Keratinocyte (primary cell): ENCODE data around the gene TAOK3. TPM values are rescaled to one million over a fixed set of nuclear protein-coding genes. Genes with fewer than 3 reads are reported as not detected.
A peak's percentile ranks its signal among the peaks of the same experiment; 100 is the strongest.

Experiments used
- DNase-seq: peaks from one replicate; pipeline ENCODE4 v3.0.0-alpha.2; 2011; ENCODE audit warnings: low read depth, missing footprints, low spot score
- FAIRE-seq: peaks from 2 replicates; lab custom pipeline; 2011; peaks lifted over from hg19 to GRCh38; lab: Jason Lieb, UNC
- H2AFZ ChIP-seq: 2 replicates; pipeline ENCODE4 v1.6.0; 2012; ENCODE audit warnings: low read length, control low read depth, inconsistent platforms; ENCODE audit not compliant: control insufficient read depth
- H3K27ac ChIP-seq: 2 replicates; pipeline ENCODE4 v1.5.1; 2011; ENCODE audit warnings: low read length; ENCODE audit not compliant: control insufficient read depth, insufficient read depth
- H3K27me3 ChIP-seq: 3 replicates; pipeline ENCODE4 v1.6.0; 2011; ENCODE audit warnings: low read length; ENCODE audit not compliant: control insufficient read depth, insufficient read depth; ENCODE audit errors: extremely low read depth
- H3K36me3 ChIP-seq, 2 experiments: 2 replicates in 1 of 2; 3 replicates in 1 of 2; pipeline ENCODE4 v1.5.1; 2011; ENCODE audit warnings: low read length in 2 of 2, mild to moderate bottlenecking in 1 of 2; ENCODE audit not compliant: control insufficient read depth in 2 of 2, insufficient read depth in 2 of 2; ENCODE audit errors: extremely low read depth in 1 of 2
- H3K4me1 ChIP-seq: 3 replicates; pipeline ENCODE4 v1.5.1; 2011; ENCODE audit warnings: low read length; ENCODE audit not compliant: control insufficient read depth, insufficient read depth; ENCODE audit errors: extremely low read depth
- H3K4me2 ChIP-seq: 3 replicates; pipeline ENCODE4 v1.6.0; 2011; ENCODE audit warnings: low read depth, low read length; ENCODE audit not compliant: control insufficient read depth, insufficient read depth; ENCODE audit errors: extremely low read depth
- H3K4me3 ChIP-seq, 3 experiments: fragments of 200-600 bp in 1 of 3; sonication (generic) in 1 of 3; 2 replicates in 2 of 3; 3 replicates in 1 of 3; pipeline ENCODE4 v1.5.1; 2011 to 2016; ENCODE audit warnings: low read length in 3 of 3, mild to moderate bottlenecking in 3 of 3, control low read depth in 2 of 3, inconsistent platforms in 1 of 3, low read depth in 1 of 3, mixed read lengths in 1 of 3, mixed run types in 1 of 3, moderate library complexity in 1 of 3; ENCODE audit not compliant: control insufficient read depth in 2 of 3, insufficient read depth in 2 of 3; ENCODE audit errors: extremely low read depth in 1 of 3
- H3K79me2 ChIP-seq: 2 replicates; pipeline ENCODE4 v1.6.0; 2012; ENCODE audit warnings: low read length; ENCODE audit not compliant: control insufficient read depth, insufficient read depth
- H3K9ac ChIP-seq: 3 replicates; pipeline ENCODE4 v1.6.0; 2011; ENCODE audit warnings: low read length; ENCODE audit not compliant: control insufficient read depth, insufficient read depth; ENCODE audit errors: extremely low read depth
- H3K9me1 ChIP-seq: 3 replicates; pipeline ENCODE4 v1.6.0; 2011; ENCODE audit warnings: low read length; ENCODE audit not compliant: control insufficient read depth, insufficient read depth; ENCODE audit errors: extremely low read depth
- H3K9me3 ChIP-seq: 2 replicates; pipeline ENCODE4 v1.5.1; 2012; ENCODE audit warnings: low read depth, low read length; ENCODE audit not compliant: control insufficient read depth
- H4K20me1 ChIP-seq: 3 replicates; pipeline ENCODE4 v1.6.0; 2011; ENCODE audit warnings: low read length; ENCODE audit not compliant: control insufficient read depth, insufficient read depth; ENCODE audit errors: extremely low read depth
- CTCF ChIP-seq, 3 experiments: IDR thresholded peaks in 1 of 3; conservative IDR thresholded peaks in 1 of 3; optimal IDR thresholded peaks in 1 of 3; 2 replicates in 2 of 3; 3 replicates in 1 of 3; pipeline versions ENCODE3 to v1.5.1; 2011; ENCODE audit warnings: low read length in 3 of 3, mild to moderate bottlenecking in 3 of 3, moderate library complexity in 2 of 3, control low read depth in 1 of 3, inconsistent platforms in 1 of 3; ENCODE audit not compliant: insufficient read depth in 2 of 3; ENCODE audit errors: extremely low read depth in 1 of 3
- EZH2 ChIP-seq: IDR thresholded peaks from one replicate; pipeline ENCODE4 v1.6.1; 2012; ENCODE audit warnings: inconsistent platforms, mild to moderate bottlenecking, low read length, moderate library complexity
- dilution Hi-C: fragments of 300-500 bp; cut with MboI; formaldehyde crosslinking; loops from one replicate; pipeline ENCODE4 v1.7.0; 2020; ENCODE audit warnings: low sequenced_read_pairs; ENCODE audit not compliant: extremely low pct_ligation_motif_present
- polyA plus RNA-seq, 5 experiments: library from polyadenylated mRNA; depleted of rRNA in 3 of 5; stranded (reverse) in 3 of 5; stranded (forward) in 1 of 5; unstranded in 1 of 5; fragments of >200 nt; gene quantifications; 1 replicate in 1 of 5; 2 replicates in 3 of 5; 3 replicates in 1 of 5; pipeline versions ENCODE4 v1.2.1 to v1.2.3, GENCODE V29; 2011 to 2012; ENCODE audit warnings: missing spikeins in 2 of 5, low read depth in 1 of 5, low replicate concordance in 1 of 5

Gene TAOK3
- polyA plus RNA-seq, 1 donor (not counting 4 experiments of a cell fraction or from before 2014, with no cell fraction given), result 35.0 TPM

GRCh38 chr12:118271183-118271582, 101.5 kb downstream of the TAOK3 start:
- H3K27ac ChIP-seq, result peak overlapping the region; percentile 55
- H3K79me2 ChIP-seq, result peaks cover 10% of the 10 kb centered on the region
- FAIRE-seq, result no peak
- peak overlapping the region; percentile 74 for H3K4me2 ChIP-seq
- H4K20me1 ChIP-seq, result no peaks in the 10 kb centered on the region
- H3K27me3 ChIP-seq, result no peaks in the 10 kb centered on the region
- DNase-seq, result no peak
- H3K4me3 ChIP-seq, result peak overlapping the region in 2 of 3 experiments; percentile 31 to 40
- H3K36me3 ChIP-seq, result no peaks in the 10 kb centered on the region
- H3K9ac ChIP-seq, result peak overlapping the region; percentile 7
- H3K4me1 ChIP-seq, result peaks cover 15% of the 10 kb centered on the region
- no peaks in the 10 kb centered on the region for H3K9me1 ChIP-seq
- no peaks in the 10 kb centered on the region for H3K9me3 ChIP-seq
- TF ChIP-seq CTCF (optimal IDR thresholded peaks at IDR 0.05 in 1 of 3, IDR thresholded peaks at IDR 0.05 in 1 of 3, conservative IDR thresholded peaks at IDR 0.05 in 1 of 3; ENCODE audit: extremely low read depth in 1 of 3, insufficient read depth in 2 of 3, low read length in 3 of 3), result no peak
- no peak for TF ChIP-seq EZH2
- no peak overlapping the region for H2AFZ ChIP-seq
- dilution Hi-C loops, result no loop called here

GRCh38 chr12:118269806-118270205, 102.9 kb downstream of the TAOK3 start:
- no peak overlapping the region for H3K27ac ChIP-seq

More at GRCh38 chr12:118269806-118270205, 102.9 kb downstream of the TAOK3 start:
- no peak overlapping the region for H2AFZ ChIP-seq
- H4K20me1 ChIP-seq, result no peaks in the 10 kb centered on the region
- no peak overlapping the region for H3K9ac ChIP-seq
- peaks cover 10% of the 10 kb centered on the region for H3K79me2 ChIP-seq
- TF ChIP-seq EZH2 (no peak), CTCF (optimal IDR thresholded peaks at IDR 0.05 in 1 of 3, IDR thresholded peaks at IDR 0.05 in 1 of 3, conservative IDR thresholded peaks at IDR 0.05 in 1 of 3; ENCODE audit: extremely low read depth in 1 of 3, insufficient read depth in 2 of 3, low read length in 3 of 3) (no peak)
- no peak overlapping the region for H3K4me3 ChIP-seq
- H3K9me3 ChIP-seq, result no peaks in the 10 kb centered on the region
- H3K36me3 ChIP-seq, result peaks cover 0 to 2% of the 10 kb centered on the region in 2 experiments
- FAIRE-seq (no peak), DNase-seq (no peak)
- H3K9me1 ChIP-seq, result no peaks in the 10 kb centered on the region
- no peaks in the 10 kb centered on the region for H3K27me3 ChIP-seq
- dilution Hi-C loops, result no loop called here
- H3K4me1 ChIP-seq, result peaks cover 15% of the 10 kb centered on the region
- no peak overlapping the region for H3K4me2 ChIP-seq
